GM23248 (cell line): Measurements from ENCODE around the gene ZBTB45.

Experiments used
- EZH2 ChIP-seq: fragments of 200-600 bp; sonication (generic); IDR thresholded peaks from 2 replicates; pipeline ENCODE4 v1.6.1; 2018; ENCODE audit warnings: antibody characterized with exemption, mild to moderate bottlenecking; ENCODE audit not compliant: insufficient read depth, poor library complexity, severe bottlenecking
- EZH2phosphoT487 ChIP-seq: fragments of 200-600 bp; sonication (generic); IDR thresholded peaks from 2 replicates; pipeline ENCODE4 v1.6.1; 2018; ENCODE audit warnings: antibody characterized with exemption, moderate library complexity, mild to moderate bottlenecking, low read depth; ENCODE audit not compliant: insufficient read depth

- TF ChIP-seq EZH2: no peak
- TF ChIP-seq EZH2phosphoT487: no peak
These were observed 30.9 kb upstream of the ZBTB45 start for GRCh38 chr19:58550362-58551122.
